Uterus (tissue), 4 donors: ENCODE measurements around the gene TMEM250. TPM values are rescaled to one million over a fixed set of nuclear protein-coding genes. Genes with fewer than 3 reads are reported as not detected.

ENCODE experiments used
- DNase-seq, 2 donors: peaks; one replicate each; pipeline ENCODE4 v3.0.0-alpha.2; 2019 to 2020
- H3K27ac ChIP-seq, 2 donors: fragments of 200-600 bp; sonication (generic); 1 replicate in 1 of 2; 2 replicates in 1 of 2; pipeline ENCODE4 v1.5.1; 2016 to 2018
- H3K27me3 ChIP-seq, 2 donors: fragments of 200-600 bp; sonication (generic); one replicate each; pipeline ENCODE4 v1.5.1; 2018 to 2019; ENCODE audit warnings: control low read depth in 1 of 2
- H3K36me3 ChIP-seq, 2 donors: fragments of 200-600 bp; sonication (generic); one replicate each; pipeline ENCODE4 v1.5.1; 2019; ENCODE audit warnings: control low read depth in 1 of 2
- H3K4me1 ChIP-seq, 2 donors: fragments of 200-600 bp; sonication (generic); one replicate each; pipeline ENCODE4 v1.5.1; 2018 to 2019; ENCODE audit warnings: control low read depth in 1 of 2
- H3K4me3 ChIP-seq, 2 donors: fragments of 200-600 bp; sonication (generic); 1 replicate in 1 of 2; 2 replicates in 1 of 2; pipeline ENCODE4 v1.5.1; 2018 to 2019; ENCODE audit warnings: mild to moderate bottlenecking in 1 of 2
- H3K9me3 ChIP-seq, 2 donors: fragments of 200-600 bp; sonication (generic); one replicate each; pipeline ENCODE4 v1.5.1; 2019; ENCODE audit warnings: control low read depth in 1 of 2
- POLR2A ChIP-seq, 2 donors: fragments of 450-650 bp; IDR thresholded peaks; one replicate each; pipeline ENCODE4 v1.6.1; 2016; ENCODE audit warnings: antibody characterized with exemption in 2 of 2, mild to moderate bottlenecking in 1 of 2, moderate library complexity in 1 of 2
- intact Hi-C: fragments of 100-400 bp; cut with DNase I; formaldehyde crosslinking; loops from one replicate; pipeline ENCODE4 v1.15.1; 2023; ENCODE audit warnings: low total_unique reads
- total RNA-seq, 4 donors: library from RNA; depleted of rRNA in 3 of 4; stranded (reverse); fragments of >200 nt in 3 of 4; gene quantifications; one replicate each; pipeline versions ENCODE4 v1.1.0 to v1.2.4, GENCODE V29; 2014 to 2023
- TF ChIP-seq, protein P1 (sequence below), 4 experiments: fragments of 200-600 bp in 2 of 4; fragments of 450-650 bp in 2 of 4; sonication (generic) in 2 of 4; IDR thresholded peaks; one replicate each; pipeline ENCODE4 v1.5.1; 2016 to 2019; ENCODE audit warnings: antibody characterized with exemption in 4 of 4, mild to moderate bottlenecking in 2 of 4, moderate library complexity in 1 of 4
- donor health status: DM: yes; HTN: yes; CAD: no.

TMEM250 gene
- total RNA-seq, 4 donors from 2014 or later: 14.7 to 42.0 (median 28.0) TPM

DNA sequence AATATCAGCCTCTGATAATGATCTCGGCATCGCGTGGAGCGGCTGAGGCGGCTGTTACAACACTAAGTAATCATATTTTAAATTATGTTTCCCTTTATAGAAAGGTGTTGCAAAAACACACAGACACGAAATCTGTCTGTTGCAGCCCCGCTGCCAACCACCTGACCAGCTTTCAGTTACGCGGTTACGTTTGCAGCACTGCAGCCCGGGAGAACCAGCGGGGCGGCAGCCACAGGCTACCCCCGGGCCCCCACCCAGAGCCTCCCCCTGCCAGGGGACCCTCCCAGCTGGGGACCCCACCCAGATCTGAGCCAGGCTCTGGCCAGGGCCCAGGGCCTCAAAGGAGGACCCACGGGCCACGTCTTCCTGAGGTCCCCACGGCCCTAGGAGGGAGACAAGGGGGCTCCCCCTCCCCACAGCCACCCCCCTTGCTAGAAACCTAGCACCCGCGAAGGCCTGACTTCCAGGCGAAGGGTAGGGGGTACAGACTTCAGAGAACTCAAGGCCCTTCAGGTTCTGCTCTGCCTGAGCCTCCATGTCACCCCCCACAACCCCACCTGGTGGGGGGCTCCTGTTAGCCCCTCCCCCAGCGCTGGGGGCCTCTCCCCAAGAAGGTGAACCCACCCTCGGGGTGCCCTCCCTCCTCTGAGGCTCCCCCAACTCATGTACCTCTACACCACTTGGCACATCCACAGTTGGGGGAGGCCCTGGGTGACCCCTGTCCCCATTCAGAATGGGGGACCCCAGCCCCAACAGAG lies 29.6 kb downstream of the TMEM250 start:
- Histone ChIP-seq H3K36me3 (no peaks in the 10 kb centered on the region), H3K27ac (peak overlapping the region; percentile 1 to 93), H3K9me3 (no peaks in the 10 kb centered on the region), H3K27me3 (no peaks in the 10 kb centered on the region), H3K4me1 (peaks cover 0 to 55% of the 10 kb centered on the region in 2 donors), H3K4me3 (no peak overlapping the region)
- intact Hi-C loops: no loop called here
- no peak for DNase-seq
- TF ChIP-seq, protein P1, sequence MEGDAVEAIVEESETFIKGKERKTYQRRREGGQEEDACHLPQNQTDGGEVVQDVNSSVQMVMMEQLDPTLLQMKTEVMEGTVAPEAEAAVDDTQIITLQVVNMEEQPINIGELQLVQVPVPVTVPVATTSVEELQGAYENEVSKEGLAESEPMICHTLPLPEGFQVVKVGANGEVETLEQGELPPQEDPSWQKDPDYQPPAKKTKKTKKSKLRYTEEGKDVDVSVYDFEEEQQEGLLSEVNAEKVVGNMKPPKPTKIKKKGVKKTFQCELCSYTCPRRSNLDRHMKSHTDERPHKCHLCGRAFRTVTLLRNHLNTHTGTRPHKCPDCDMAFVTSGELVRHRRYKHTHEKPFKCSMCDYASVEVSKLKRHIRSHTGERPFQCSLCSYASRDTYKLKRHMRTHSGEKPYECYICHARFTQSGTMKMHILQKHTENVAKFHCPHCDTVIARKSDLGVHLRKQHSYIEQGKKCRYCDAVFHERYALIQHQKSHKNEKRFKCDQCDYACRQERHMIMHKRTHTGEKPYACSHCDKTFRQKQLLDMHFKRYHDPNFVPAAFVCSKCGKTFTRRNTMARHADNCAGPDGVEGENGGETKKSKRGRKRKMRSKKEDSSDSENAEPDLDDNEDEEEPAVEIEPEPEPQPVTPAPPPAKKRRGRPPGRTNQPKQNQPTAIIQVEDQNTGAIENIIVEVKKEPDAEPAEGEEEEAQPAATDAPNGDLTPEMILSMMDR (IDR thresholded peaks at IDR 0.05): no peak
- no peak for TF ChIP-seq POLR2A (IDR thresholded peaks at IDR 0.05)

DNA sequence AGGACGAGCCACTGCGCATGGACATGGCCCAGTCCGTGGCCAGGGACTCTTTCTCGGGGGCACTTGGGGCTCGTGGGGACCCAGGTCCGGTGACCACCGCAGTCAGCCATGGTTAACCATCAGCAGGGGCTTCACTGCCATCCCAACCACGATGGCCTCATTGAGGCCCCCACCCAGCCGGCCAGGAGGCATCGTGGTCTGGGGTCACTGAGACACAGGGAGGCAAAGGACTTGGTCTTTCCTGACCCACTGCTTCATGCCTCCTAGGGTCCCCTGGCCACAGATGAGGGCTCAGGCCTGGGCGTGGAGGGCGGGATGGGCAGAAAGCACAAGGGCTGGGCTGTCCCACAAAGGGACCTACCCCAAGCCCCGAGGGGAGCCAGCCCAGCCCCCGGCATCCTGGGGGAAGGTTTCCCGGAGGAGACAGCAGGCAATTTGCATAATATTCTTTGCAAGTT lies 30.2 kb downstream of the TMEM250 start:
- Histone ChIP-seq H3K36me3 (no peaks in the 10 kb centered on the region), H3K4me3 (no peak overlapping the region), H3K27ac (peak overlapping the region; percentile 3 to 93), H3K9me3 (no peaks in the 10 kb centered on the region), H3K4me1 (peaks cover 0 to 61% of the 10 kb centered on the region in 2 donors), H3K27me3 (no peaks in the 10 kb centered on the region)
- no peak for DNase-seq
- intact Hi-C loops: no loop called here
- TF ChIP-seq, protein P1 (IDR thresholded peaks at IDR 0.05): no peak
- TF ChIP-seq POLR2A (IDR thresholded peaks at IDR 0.05): no peak

DNA sequence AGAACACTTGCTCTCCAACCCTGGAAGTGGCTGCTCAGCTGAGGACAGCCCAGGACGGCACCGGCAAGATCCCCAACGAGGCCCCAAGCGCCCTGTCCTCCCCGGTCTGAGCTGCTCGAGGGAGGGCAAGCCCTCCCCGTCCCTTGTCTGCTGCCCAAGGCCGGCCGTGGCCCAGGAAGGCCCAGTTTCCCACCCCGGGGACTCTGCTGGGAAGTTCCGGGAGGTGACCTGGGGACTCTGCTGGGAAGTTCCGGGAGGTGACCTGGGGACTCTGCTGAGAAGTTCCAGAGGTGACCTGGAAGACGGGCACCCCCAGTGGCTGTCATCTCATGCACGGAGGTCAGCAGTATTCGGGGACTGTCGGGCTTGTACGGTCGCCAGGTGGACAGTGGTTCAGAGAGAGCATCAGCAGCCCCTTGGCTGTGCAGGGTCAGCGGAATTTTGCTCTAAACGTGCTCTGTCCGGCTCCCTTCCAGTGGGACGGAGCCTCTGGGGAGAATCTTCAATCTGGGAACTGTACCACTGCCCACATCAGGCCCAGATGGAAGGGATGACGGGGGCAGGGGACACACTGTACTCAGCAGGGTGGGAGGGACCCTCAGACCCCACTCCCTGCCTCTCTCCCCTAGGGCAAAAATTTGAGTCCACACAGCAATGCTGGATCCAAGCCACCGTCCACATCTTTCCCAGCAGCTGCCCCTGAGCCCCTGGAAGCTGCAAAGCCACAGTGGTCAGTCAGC lies 30.8 kb downstream of the TMEM250 start:
- Histone ChIP-seq H3K27me3 (no peaks in the 10 kb centered on the region), H3K27ac (no peak overlapping the region), H3K36me3 (no peaks in the 10 kb centered on the region), H3K4me1 (peaks cover 0 to 61% of the 10 kb centered on the region in 2 donors), H3K4me3 (no peak overlapping the region), H3K9me3 (no peaks in the 10 kb centered on the region)
- no peak for TF ChIP-seq POLR2A (IDR thresholded peaks at IDR 0.05)
- TF ChIP-seq, protein P1 (IDR thresholded peaks at IDR 0.05): no peak
- intact Hi-C loops: no loop called here
- DNase-seq: no peak

DNA sequence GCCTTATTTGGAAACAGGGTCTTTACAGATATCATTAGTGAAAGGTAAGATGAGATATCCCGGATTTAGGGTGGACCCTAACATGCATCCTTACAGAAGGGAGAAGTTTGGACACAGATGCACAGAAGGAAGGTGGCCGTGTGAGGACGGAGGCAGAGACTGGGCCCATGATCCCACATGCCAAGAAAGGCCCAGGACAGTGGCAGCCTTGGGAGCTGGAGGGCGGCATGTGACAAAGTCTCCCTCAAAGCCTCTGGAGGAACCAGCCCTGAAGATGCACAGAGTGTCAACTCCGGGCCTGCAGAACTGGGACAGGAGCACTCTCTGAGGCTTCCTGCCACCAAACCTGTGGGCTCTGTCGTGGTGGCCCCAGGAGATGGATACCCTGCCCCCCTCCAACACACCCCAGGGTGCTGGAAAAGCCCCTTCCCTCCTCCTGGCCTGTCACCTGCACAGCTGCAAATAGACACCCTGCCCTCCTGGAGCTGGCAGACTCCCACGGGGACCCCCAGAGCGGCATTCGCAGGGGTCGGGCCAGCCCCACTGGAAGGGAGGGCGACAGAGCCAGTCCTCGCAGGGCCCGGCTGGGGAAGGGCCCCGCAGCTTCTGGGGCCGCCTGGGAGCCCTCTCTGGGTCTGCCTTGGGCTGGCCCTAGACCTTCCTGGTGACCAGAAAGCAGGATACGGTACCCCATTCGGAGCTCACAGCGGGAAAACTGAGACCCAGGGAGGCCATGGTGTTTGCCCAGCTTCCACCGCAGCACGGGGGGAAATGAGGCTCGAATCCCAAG lies 31.5 kb downstream of the TMEM250 start:
- no peaks in the 10 kb centered on the region for H3K27me3 ChIP-seq
- H3K4me1 ChIP-seq: peaks cover 0 to 55% of the 10 kb centered on the region in 2 donors
- H3K9me3 ChIP-seq: no peaks in the 10 kb centered on the region
- no peak overlapping the region for H3K27ac ChIP-seq
- no peak for TF ChIP-seq POLR2A (IDR thresholded peaks at IDR 0.05)
- TF ChIP-seq, protein P1 (IDR thresholded peaks at IDR 0.05): no peak
- no peaks in the 10 kb centered on the region for H3K36me3 ChIP-seq
- intact Hi-C loops: no loop called here
- H3K4me3 ChIP-seq: no peak overlapping the region
- no peak for DNase-seq
